Uterus (tissue), 2 donors: ENCODE measurements around the gene CD1E.

Experiments
- POLR2A ChIP-seq, 2 donors: fragments of 450-650 bp; IDR thresholded peaks; one replicate each; pipeline ENCODE4 v1.6.1; 2016; ENCODE audit warnings: antibody characterized with exemption in 2 of 2, mild to moderate bottlenecking in 1 of 2, moderate library complexity in 1 of 2
- TF ChIP-seq, protein P1 (sequence below), 4 experiments: fragments of 200-600 bp in 2 of 4; fragments of 450-650 bp in 2 of 4; sonication (generic) in 2 of 4; IDR thresholded peaks; one replicate each; pipeline ENCODE4 v1.5.1; 2016 to 2019; ENCODE audit warnings: antibody characterized with exemption in 4 of 4, mild to moderate bottlenecking in 2 of 4, moderate library complexity in 1 of 4

- TF ChIP-seq, protein P1, sequence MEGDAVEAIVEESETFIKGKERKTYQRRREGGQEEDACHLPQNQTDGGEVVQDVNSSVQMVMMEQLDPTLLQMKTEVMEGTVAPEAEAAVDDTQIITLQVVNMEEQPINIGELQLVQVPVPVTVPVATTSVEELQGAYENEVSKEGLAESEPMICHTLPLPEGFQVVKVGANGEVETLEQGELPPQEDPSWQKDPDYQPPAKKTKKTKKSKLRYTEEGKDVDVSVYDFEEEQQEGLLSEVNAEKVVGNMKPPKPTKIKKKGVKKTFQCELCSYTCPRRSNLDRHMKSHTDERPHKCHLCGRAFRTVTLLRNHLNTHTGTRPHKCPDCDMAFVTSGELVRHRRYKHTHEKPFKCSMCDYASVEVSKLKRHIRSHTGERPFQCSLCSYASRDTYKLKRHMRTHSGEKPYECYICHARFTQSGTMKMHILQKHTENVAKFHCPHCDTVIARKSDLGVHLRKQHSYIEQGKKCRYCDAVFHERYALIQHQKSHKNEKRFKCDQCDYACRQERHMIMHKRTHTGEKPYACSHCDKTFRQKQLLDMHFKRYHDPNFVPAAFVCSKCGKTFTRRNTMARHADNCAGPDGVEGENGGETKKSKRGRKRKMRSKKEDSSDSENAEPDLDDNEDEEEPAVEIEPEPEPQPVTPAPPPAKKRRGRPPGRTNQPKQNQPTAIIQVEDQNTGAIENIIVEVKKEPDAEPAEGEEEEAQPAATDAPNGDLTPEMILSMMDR (IDR thresholded peaks at IDR 0.05) = no peak
- TF ChIP-seq POLR2A (IDR thresholded peaks at IDR 0.05) = no peak
These were observed 24.4 kb upstream of the CD1E start for GRCh38 chr1:158329300-158329699.
